ENCODE results near the gene RRAS. TPM values are rescaled to one million over a fixed set of nuclear protein-coding genes. Genes with fewer than 3 reads are reported as not detected.

RRAS gene
- total RNA-seq, 4 donors from 2014 or later, result 24.0 to 44.5 (median 28.8) TPM

- intact Hi-C loops (cut with DNase I), result no loop called here
- H3K9me3 ChIP-seq, result no peaks in the 10 kb centered on the region
- TF ChIP-seq POLR2A (IDR thresholded peaks at IDR 0.05) (no peak), CTCF (IDR thresholded peaks at IDR 0.05) (no peak)
- H3K4me1 ChIP-seq, result peaks cover 9 to 20% of the 10 kb centered on the region in 2 donors
- H3K36me3 ChIP-seq, result peaks cover 30 to 31% of the 10 kb centered on the region in 2 donors
- 91 to 96% methylated on average over 14 to 17 of the region's 17 CpGs for WGBS, 2 donors
- no peak overlapping the region for H3K27ac ChIP-seq
- DNase-seq, result no peak
- H3K27me3 ChIP-seq, result no peaks in the 10 kb centered on the region
- no peak overlapping the region for H3K4me3 ChIP-seq (replicated peaks in 1 of 3)
These were observed 6.6 kb upstream of the RRAS start for GRCh38 chr19:49646586-49646985.

DNA sequence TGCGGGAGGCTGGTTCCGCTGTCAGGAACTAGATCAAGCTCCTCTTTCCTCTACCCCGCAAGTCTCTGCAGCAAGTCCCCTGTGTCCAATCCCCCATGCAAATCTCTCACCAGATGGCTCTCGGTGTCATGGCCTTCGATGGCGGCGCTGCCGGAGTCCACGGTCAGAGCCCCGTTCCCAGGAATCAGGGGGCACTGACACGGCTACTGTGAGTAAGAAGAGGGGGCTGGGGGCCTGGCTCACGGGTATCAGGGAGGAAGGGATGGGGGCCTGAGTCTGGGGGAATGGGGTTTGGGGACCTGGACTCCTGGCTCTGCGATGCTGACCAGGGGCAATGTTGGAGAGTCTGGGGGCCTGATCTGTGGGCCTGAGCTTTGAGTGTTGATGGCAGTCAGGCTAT lies 6.1 kb upstream of the RRAS start:
- TF ChIP-seq CTCF (IDR thresholded peaks at IDR 0.05) (no peak), POLR2A (IDR thresholded peaks at IDR 0.05) (no peak)
- Histone ChIP-seq H3K27ac (no peak overlapping the region), H3K36me3 (peaks cover 25% of the 10 kb centered on the region in 2 donors), H3K4me3 (replicated peaks in 1 of 3) (no peak overlapping the region), H3K9me3 (no peaks in the 10 kb centered on the region), H3K4me1 (peaks cover 15 to 25% of the 10 kb centered on the region in 2 donors), H3K27me3 (no peaks in the 10 kb centered on the region)
- DNase-seq, result no peak
- intact Hi-C loops (cut with DNase I), result no loop called here
- 92 to 94% methylated on average over 11 of the region's 13 CpGs for WGBS, 2 donors

GRCh38 chr19:49645592-49645991 lies 5.6 kb upstream of the RRAS start:
- 91 to 95% methylated on average over 4 to 10 of the region's 11 CpGs for WGBS, 2 donors

GRCh38 chr19:49643466-49643865 lies 3.5 kb upstream of the RRAS start:
- WGBS, 2 donors, result 85% methylated on average over 2 of the region's 2 CpGs
- Histone ChIP-seq H3K4me3 (replicated peaks in 1 of 3) (no peak overlapping the region), H3K9me3 (no peaks in the 10 kb centered on the region), H3K36me3 (peaks cover 11 to 13% of the 10 kb centered on the region in 2 donors), H3K4me1 (peaks cover 21 to 39% of the 10 kb centered on the region in 2 donors), H3K27me3 (no peaks in the 10 kb centered on the region), H3K27ac (peak overlapping the region in 1 of 3 donors; percentile 75)
- DNase-seq, result no peak
- TF ChIP-seq POLR2A (IDR thresholded peaks at IDR 0.05) (no peak), CTCF (IDR thresholded peaks at IDR 0.05) (no peak)
- intact Hi-C loops (cut with DNase I), result no loop called here

More at GRCh38 chr19:49645592-49645991, 5.6 kb upstream of the RRAS start:
- H3K4me1 ChIP-seq, result peaks cover 17 to 27% of the 10 kb centered on the region in 2 donors
- no peak overlapping the region for H3K27ac ChIP-seq
- no peak for DNase-seq
- H3K9me3 ChIP-seq, result no peaks in the 10 kb centered on the region
- TF ChIP-seq POLR2A (IDR thresholded peaks at IDR 0.05) (no peak), CTCF (IDR thresholded peaks at IDR 0.05) (no peak)
- H3K27me3 ChIP-seq, result no peaks in the 10 kb centered on the region
- peaks cover 22 to 24% of the 10 kb centered on the region in 2 donors for H3K36me3 ChIP-seq
- H3K4me3 ChIP-seq (replicated peaks in 1 of 3), result no peak overlapping the region
- intact Hi-C loops (cut with DNase I), result no loop called here

DNA sequence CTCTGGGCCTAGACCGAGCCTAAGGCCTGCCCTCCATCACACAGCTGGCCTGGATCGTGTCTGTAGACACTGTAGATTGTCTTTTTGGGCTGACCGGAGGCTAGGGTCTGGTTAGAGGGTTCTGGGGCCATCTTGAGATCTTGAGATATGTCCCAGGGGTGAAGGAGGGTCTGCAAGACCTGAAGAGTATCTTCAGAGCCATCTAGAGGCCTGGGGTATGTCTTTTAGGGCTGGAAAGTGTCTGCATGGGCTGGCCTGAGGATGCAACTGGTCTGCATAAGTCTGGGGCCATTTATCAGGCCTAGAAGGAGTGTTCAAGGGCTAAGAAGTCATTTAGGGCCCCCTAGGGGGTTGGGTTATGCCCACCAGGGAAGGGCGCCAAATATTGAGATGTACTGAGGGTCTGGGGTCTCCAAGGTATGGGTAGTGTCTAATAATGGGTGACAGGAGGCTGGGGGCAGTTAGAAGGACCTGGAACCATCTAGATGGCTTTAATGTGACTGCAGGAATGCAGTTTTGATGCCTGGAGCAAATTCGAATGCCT lies 2.6 kb upstream of the RRAS start:
- H3K4me3 ChIP-seq (replicated peaks in 1 of 3), result peak overlapping the region; percentile 47 to 90 (median 75)
- no peaks in the 10 kb centered on the region for H3K9me3 ChIP-seq
- DNase-seq, result no peak
- WGBS, 2 donors, result 7 to 11% methylated on average over 5 of the region's 5 CpGs
- intact Hi-C loops (cut with DNase I), result no loop called here
- TF ChIP-seq POLR2A (IDR thresholded peaks at IDR 0.05) (no peak), CTCF (IDR thresholded peaks at IDR 0.05) (no peak)
- H3K4me1 ChIP-seq, result peaks cover 25 to 48% of the 10 kb centered on the region in 2 donors
- peak overlapping the region; percentile 63 to 90 (median 75) for H3K27ac ChIP-seq
- H3K27me3 ChIP-seq, result no peaks in the 10 kb centered on the region
- H3K36me3 ChIP-seq, result peaks cover 11 to 13% of the 10 kb centered on the region in 2 donors

Data from thyroid gland (tissue), 4 donors.